Anterior cingulate cortex (tissue), 58 donors: ENCODE results near the gene RASA3.
"Not testable (repeated sequence)": the region's sequence is repeated elsewhere in the genome, so short reads cannot be mapped to it uniquely, and the experiment has no call there.

Experiments used
- DNase-seq, 58 donors: peaks; one replicate each; lab custom pipeline; 2025; lab: John Stamatoyannopoulos, UW

Gene RASA3

GRCh38 chr13:114103289-114103621 lies 29.2 kb downstream of the RASA3 start:
- not testable (repeated sequence) for DNase-seq

DNA sequence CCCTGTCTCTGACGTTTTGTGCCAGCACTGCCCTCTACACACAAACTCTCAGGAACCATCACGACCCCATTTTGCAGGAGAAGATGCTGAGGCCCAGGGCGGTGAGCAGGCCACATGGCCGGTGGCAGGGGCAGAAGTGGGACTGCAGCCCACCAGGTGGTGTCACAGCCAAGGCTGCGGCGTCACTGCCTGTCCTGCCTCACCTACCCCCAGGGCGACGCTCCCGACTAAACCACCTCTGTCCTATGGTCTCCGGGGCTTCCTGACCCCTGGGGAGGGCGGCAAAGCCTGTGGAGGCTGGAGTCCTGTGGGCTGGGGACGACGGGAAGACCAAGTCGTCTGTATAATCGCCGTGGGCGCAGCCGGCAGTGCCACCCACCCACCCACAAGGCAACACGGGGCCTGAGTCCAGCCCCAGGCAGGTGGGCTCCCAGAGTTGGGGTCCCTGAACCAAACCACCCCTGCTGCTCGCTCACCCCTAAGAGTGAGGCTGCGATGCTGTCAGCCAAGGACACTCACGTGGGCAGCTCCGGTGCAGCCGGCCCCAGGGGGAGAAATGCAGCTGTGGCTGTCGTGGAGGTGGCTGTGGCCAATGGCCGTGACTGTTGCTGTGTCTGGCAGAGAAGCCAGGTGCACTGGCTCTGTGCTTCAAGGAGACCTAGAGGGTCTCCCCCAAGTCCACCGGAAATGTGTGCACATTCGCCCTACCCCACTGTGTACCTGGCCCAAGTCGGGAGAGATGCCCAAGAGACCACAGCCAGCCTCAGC lies 29.7 kb downstream of the RASA3 start:
- DNase-seq = no peak

- DNase-seq = no peak
Observed at GRCh38 chr13:114102131-114102520, 30.3 kb downstream of the RASA3 start.

DNA sequence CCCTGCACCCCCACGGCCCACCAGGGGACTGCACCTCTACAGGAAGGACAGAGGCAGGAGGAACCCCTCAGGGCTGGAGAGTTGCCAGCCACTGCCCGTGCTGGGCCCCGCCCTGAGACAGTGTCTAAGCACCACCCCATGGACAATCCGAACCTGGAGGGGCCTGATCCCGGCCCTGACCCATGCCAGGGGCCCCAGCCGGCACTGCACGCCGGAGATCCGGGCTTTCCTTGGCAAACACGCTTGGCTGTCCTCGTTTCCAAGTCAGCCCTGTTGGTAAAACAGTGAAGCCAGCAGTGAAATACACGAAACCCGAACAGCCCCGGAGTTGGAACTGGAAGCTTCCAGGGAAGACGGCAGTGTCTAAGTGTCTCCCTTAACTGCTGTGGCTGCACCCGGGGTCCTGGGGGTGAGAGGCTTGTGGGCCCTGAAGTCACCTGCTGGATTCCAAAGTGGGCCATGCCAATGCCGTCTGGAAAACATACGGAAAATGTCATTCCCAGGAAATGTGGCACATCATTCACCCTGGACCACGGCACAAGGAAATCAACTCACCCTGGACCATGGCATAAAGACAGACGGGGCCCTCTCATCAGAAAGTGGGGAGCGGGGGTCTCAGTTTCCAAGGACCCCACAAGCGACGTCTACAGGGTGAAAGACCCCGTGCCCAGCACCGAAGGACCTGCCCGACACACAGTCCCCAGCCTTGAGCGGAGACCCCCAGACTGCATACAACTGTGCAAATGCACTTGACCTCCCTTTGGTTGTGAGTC lies 30.9 kb downstream of the RASA3 start:
- DNase-seq = peak in 9 of 58 donors; percentile 25 to 63 (median 38)

GRCh38 chr13:114100446-114101357 lies 31.7 kb downstream of the RASA3 start:
- DNase-seq = peak in 9 of 58 donors; percentile 15 to 51 (median 43)

GRCh38 chr13:114099918-114100445 lies 32.4 kb downstream of the RASA3 start:
- peak in 1 of 58 donors; percentile 41 for DNase-seq

DNA sequence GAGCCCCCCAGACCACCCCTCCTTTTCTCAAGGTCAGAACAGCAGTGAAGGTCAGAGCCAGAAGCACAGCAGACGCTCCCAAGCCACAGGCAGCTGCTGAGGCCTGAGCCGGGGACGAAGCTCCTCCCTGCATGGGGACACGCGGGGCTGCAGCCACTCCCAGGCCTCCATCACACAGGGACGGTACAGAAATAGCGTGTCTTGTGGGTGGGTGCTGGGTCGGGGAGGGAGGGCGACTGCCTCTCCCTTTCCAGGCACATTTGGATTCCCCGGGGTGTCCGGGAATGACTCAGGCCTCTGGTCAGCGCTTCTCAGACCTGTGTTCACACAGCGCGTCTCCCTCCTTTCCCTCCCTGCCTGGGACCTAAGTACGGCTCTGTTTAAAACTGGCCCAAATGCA lies 33.2 kb downstream of the RASA3 start:
- DNase-seq = peak in 26 of 58 donors; percentile 19 to 85 (median 52)

DNA sequence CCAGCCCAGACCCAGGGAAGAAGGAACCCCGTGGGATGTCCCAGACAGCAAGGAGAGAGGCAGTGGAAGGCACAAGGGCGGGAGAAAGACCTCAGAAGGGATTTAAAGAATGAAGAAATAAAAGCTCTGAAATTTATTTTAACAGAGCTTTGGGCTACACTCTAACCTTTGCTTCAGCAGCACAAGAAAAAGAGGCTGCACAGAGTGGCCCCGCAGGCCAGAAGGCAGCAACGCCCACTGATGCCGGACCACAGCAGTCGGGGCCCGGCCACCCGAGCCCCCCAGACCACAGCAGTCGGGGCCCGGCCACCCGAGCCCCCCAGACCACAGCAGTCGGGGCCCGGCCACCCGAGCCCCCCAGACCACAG lies 33.8 kb downstream of the RASA3 start:
- DNase-seq = not testable (repeated sequence)

GRCh38 chr13:114097893-114098688 lies 34.3 kb downstream of the RASA3 start:
- no peak for DNase-seq

- DNase-seq = peak in 1 of 58 donors; percentile 28
Observed at GRCh38 chr13:114097212-114097892, 35.1 kb downstream of the RASA3 start.

GRCh38 chr13:114096811-114097211 lies 35.6 kb downstream of the RASA3 start:
- DNase-seq = no peak

DNA sequence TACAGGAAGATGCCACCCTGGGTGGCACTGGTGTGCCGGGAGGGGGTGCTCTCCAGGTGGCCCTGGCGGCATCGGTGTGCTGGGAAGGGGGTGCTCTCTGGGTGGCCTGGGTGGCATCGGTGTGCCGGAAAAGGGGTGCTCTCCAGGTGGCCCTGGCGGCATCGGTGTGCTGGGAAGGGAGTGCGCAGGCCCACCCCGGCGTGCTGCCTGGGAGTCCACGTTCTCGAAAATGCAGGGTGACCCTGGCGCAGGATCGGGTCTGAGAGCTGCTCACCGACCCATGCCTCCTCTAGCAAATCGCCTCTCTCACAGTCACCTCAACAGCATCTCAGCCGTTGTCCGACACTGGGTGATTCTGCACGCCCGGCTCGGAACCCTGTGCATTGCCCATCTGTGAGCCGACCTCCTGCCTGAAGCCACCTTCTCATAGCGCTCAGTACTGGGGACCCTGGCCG lies 36.4 kb downstream of the RASA3 start:
- no peak for DNase-seq

- DNase-seq = no peak
Observed at GRCh38 chr13:114095486-114095885, 36.9 kb downstream of the RASA3 start.

DNA sequence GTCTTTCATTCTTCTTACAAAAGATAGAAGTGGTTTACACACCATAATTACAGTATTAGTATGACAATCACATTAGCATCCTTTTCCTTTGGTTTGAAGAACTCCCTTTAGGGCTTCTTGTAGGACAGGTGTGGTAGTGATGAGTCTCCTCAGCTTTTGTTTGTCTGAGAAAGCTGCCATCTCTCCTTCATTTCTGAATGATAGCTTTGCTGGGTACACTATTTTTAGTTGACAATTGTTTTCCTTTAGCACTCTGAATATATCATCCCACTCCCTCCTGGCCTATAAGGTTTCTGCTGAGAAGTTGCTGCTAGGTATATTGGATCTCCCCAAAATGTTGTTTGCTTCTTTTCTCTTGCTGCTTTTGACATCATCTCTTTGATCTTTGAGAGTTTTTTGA lies 39.3 kb downstream of the RASA3 start:
- no peak for DNase-seq

GRCh38 chr13:114092468-114092867 lies 40.0 kb downstream of the RASA3 start:
- no peak for DNase-seq

DNA sequence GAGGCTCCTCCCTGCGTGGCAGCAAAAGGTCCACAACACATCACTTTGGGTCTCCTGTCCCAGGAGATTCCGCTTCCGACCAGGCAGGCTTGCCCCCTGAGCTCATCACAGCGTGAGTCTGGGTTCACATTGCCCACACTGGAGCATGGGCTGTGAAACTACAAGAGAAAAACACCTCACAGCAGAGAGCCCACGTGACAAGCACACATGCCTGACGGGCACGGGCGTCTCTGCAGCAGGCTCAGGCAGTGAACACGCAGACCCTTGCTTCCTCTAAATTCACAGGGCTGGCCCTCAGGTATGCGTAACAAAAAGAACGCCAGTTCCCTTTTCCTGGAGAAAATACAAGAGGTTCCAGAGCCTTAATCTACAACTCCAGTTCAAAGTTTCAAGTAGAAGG lies 41.9 kb downstream of the RASA3 start:
- no peak for DNase-seq

DNA sequence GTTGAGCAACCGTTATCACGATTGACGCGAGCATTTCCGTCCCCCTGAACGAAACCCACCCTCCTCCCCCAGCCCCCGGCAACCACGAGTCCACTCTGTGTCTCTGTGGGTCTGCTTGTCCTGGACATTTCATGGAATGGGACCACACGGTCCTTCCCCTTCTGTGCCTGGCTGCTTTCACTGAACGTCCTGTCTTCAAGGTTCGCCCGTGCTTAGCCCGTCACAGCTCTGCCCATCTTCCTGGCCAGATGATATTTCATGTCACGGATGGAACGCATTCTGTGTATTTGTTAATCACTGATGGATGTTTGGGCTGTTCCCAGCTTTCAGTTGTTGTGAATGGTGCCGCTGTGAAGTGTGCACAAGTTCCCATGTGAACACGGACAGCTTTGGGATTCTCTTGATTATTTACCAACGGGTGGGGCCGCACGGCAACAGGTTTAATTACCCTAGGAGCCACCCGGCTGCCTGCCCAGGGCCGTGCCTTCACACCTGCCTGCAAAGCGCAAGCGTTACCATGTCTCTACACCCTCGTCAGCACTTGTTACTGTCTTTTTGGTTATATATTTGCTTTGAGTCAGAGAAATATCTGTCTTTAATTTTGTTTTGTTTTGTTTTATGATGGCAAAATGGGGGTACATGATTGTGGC lies 42.5 kb downstream of the RASA3 start:
- DNase-seq = no peak

GRCh38 chr13:114089341-114089740 lies 43.1 kb downstream of the RASA3 start:
- no peak for DNase-seq

- no peak for DNase-seq
Observed at GRCh38 chr13:114088863-114089262, 43.6 kb downstream of the RASA3 start.
